GM21381 (cell line): ENCODE data around the gene SCN1B.

Experiments
- ATAC-seq: cut with Tn5 transposase; IDR thresholded peaks from one replicate; pipeline ENCODE4 v1.9.1; 2021; ENCODE audit warnings: mild to moderate bottlenecking, moderate library complexity; ENCODE audit not compliant: unreplicated experiment

Gene SCN1B

GRCh38 chr19:35070471-35070870 is 40.2 kb downstream of the SCN1B start:
- no peak for ATAC-seq

- ATAC-seq = no peak
Measured at GRCh38 chr19:35073516-35073915, 43.2 kb downstream of the SCN1B start.

DNA sequence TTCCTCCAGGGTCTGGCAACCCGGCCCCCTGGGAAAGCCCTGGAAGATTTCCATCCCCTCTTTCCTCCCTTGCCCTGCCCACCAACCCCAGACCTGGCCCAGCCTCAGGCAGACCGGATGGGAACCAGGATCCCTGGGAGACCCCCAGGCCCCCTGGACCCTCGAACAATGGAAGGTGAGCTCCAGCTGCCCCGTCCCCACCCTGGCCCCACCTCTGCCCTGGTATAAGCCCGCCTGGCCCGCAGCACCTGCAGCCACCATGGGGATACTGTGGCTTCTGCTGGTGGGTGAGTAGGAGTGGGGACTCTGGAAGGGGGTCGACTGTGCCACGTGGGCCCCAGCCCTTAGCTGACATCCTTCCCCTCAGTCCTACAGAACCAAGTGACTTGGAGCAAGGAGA is 43.7 kb downstream of the SCN1B start:
- ATAC-seq = no peak

DNA sequence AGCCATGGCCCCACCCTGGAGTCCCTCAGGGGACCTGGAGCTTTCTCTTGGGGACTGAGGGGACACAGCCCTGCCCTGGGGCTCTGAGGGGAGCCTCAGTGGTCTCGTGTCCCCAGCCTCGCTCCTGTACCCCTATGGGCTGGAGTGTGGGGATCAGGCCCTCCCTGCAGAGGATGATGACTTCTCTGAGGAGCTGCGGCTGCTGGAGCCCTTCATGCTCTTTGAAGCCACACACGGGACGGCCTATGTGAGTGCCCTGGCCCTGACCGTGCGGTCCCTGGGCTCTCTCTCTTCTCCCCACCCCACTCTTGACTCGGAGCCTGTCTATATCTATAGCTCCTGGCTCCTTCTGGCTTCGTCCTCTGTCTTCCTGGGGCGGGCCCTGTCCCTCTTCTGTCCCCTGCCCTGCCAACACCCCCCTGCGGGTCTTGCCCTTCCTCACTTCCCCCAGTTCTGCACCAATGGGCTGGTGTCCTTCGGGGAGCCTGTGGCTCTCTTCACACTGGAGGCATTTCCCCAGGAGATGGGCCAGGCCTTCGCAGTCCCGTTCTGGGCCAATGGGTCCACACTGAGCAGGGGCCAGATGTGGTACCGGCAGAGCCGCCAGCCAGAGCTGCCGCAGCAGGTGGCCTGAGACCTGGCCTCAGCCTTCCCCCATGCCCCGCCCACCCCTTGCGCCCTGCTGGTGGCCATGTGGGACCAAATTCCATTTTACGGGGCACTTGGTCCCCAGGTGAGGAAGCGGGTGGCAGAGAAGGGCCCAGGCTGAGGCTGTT is 44.3 kb downstream of the SCN1B start:
- ATAC-seq = no peak

- no peak for ATAC-seq
Measured at GRCh38 chr19:35075202-35076025, 45.1 kb downstream of the SCN1B start.

- no peak for ATAC-seq
Measured at GRCh38 chr19:35076026-35076370, 45.7 kb downstream of the SCN1B start.

DNA sequence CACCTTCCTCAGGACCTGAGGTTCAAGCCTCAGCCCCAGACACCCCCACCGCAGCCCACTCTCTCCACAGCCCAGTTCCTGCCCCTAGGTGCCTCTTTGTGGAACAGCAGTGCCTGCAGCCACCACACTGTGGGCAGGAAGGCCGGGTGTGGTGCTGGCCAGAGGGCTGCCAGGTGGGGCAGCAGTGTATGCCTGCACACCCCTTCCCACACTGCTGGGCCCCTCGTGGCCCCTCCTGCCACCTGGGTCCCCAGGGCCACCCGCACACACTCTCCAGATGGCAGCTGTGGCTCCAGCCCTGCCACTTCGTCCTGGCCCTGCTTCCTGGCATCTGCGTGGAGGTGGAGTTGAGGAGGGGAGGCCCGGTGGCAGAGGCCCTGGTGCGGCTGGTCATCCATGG is 46.4 kb downstream of the SCN1B start:
- no peak for ATAC-seq

GRCh38 chr19:35077411-35078223 is 47.3 kb downstream of the SCN1B start:
- no peak for ATAC-seq

DNA sequence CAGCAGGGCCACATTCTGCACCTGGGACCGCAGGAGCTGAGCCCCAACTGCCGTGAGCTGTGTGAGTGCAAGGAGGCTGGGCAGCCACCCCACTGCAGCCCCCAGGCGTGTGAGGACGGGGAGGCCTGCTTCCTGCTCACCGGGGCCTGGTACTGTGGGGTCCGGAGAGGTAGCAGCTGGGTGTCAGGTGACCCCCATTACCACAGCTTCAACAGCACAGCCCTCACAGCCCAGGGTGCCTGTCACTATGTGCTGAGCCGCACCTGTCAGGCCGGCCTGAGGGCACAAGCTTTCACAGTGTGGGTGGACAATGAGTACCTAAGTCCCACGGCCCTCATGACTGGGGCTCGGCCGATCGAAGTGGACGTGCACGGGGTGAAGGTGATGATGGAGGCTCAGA is 49.6 kb downstream of the SCN1B start:
- no peak for ATAC-seq

DNA sequence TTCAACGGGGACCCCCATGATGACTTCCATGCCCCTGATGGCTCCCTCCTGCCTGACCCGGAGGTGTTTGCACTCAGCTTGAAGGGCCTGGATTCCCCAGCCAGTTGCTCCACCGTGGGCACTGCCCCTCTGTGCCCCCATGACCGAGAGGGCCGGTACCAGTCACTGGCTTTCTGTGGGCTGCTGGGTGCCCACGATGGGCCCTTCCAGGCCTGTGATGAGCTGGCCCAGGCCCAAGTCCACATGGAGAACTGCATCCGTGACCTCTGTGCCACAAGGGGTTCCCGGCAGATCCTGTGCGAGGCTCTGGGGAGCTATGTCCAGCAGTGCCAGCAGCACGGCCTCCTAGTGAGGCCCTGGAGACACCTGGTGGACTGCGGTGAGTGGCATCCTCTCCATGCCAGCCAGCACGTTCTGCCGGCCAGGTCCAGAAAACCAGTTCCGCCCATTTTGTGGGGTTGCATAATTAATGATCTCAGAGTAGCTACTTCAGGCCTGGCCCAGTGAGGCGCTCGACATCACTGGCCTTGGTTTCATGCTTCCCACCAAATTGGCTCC is 50.4 kb downstream of the SCN1B start:
- no peak for ATAC-seq

DNA sequence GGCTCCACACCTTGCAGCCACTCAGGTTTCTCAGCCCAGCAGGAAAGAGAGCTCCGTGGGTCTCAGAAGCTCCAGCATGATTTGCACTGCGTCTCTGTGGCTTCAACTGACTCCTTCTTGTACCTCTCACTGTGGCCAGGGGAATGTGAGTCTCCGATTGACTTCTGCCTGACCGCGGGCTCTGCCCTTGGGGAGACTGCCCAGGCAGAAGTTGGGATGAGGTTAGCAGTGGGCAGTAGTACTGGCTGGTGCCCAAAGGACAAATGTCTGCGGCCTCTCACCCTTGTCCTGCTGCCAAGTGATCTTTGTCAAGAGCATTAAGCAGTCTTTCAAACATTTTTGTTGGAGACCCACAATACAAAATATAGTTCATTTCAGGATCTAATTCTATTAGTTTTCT is 50.9 kb downstream of the SCN1B start:
- no peak for ATAC-seq

- ATAC-seq = no peak
Measured at GRCh38 chr19:35083691-35084508, 53.6 kb downstream of the SCN1B start.

GRCh38 chr19:35084509-35084762 is 54.2 kb downstream of the SCN1B start:
- ATAC-seq = no peak

- no peak for ATAC-seq
Measured at GRCh38 chr19:35085947-35086346, 55.7 kb downstream of the SCN1B start.

- no peak for ATAC-seq
Measured at GRCh38 chr19:35086455-35086854, 56.2 kb downstream of the SCN1B start.

DNA sequence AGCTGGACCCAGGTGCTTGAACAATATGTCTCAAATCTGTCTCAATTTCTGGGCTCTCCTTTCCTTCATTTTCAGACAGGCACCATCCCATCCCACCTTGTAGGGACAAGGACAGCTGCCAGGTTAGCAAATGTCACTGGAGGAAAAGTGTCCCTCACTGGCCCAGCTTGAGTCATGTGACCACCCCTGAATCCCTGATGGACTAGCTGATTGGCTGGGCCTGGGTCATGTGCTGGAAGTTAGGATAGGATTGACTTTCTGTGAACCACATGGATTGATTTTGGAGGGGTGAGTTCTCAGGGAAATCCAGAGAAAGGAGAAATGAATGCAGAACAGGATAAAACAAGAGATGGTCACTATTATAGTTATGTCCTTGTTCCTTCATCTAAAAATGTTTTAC is 57.1 kb downstream of the SCN1B start:
- no peak for ATAC-seq

- no peak for ATAC-seq
Measured at GRCh38 chr19:35088131-35088913, 58.1 kb downstream of the SCN1B start.

- no peak for ATAC-seq
Measured at GRCh38 chr19:35089554-35089953, 59.3 kb downstream of the SCN1B start.
